IMR-90 (cell line): ENCODE results near the gene MDC1. TPM values are rescaled to one million over a fixed set of nuclear protein-coding genes. Genes with fewer than 3 reads are reported as not detected.

Source experiments
- ATAC-seq: fragments of 200-7000 bp; cut with Tn5 transposase; 2 replicates; pipeline ENCODE4 v1.9.1; 2020; ENCODE audit warnings: low read depth, mild to moderate bottlenecking, moderate library complexity
- BruUV-seq: library from RNA; stranded (reverse); fragments of 400-500 nt; replicated peaks from 2 replicates; lab custom pipeline; 2021; lab: Mats Ljungman, UMichigan
- CTCF ChIA-PET: fragments of 300-600 bp; formaldehyde crosslinking; extraction: SDS; loops from one replicate; lab custom pipeline; 2021; ENCODE audit warnings: antibody characterized with exemption; lab: Yijun Ruan, JAX
- POLR2A ChIA-PET: fragments of 300-600 bp; sonication (Branson Sonifier 250); formaldehyde crosslinking; loops from one replicate; lab custom pipeline; 2022; ENCODE audit warnings: antibody characterized with exemption; ENCODE audit not compliant: unreplicated experiment; lab: Charles Lee
- DNase-seq: peaks from one replicate; pipeline ENCODE4 v3.0.0; 2013
- H2AFZ ChIP-seq: replicated peaks from 2 replicates; pipeline ENCODE3; 2013; ENCODE audit warnings: low read length, mild to moderate bottlenecking; ENCODE audit not compliant: poor library complexity
- H2AK5ac ChIP-seq: 2 replicates; pipeline ENCODE4 v1.6.1; 2013; ENCODE audit warnings: low read depth, low read length, inconsistent platforms
- H2AK9ac ChIP-seq: replicated peaks from 2 replicates; pipeline ENCODE3; 2013; ENCODE audit warnings: mild to moderate bottlenecking, low read depth, low read length, moderate library complexity; ENCODE audit not compliant: poor library complexity
- H2BK120ac ChIP-seq: 2 replicates; pipeline ENCODE4 v1.6.1; 2013; ENCODE audit warnings: low read depth, low read length, inconsistent platforms
- H2BK15ac ChIP-seq: 3 replicates; pipeline ENCODE4 v1.6.1; 2013; ENCODE audit warnings: low read depth, low read length, inconsistent platforms
- H2BK20ac ChIP-seq: 2 replicates; pipeline ENCODE4 v1.6.1; 2013; ENCODE audit warnings: low read depth, mild to moderate bottlenecking, inconsistent platforms, low read length, moderate library complexity
- H2BK5ac ChIP-seq: 2 replicates; pipeline ENCODE4 v1.6.1; 2013; ENCODE audit warnings: mild to moderate bottlenecking, low read depth, low read length, inconsistent platforms; ENCODE audit not compliant: poor library complexity, severe bottlenecking
- H3K14ac ChIP-seq: replicated peaks from 2 replicates; pipeline ENCODE4 v1.6.1; 2013; ENCODE audit warnings: low read depth, low read length, inconsistent platforms
- H3K18ac ChIP-seq: 2 replicates; pipeline ENCODE4 v1.6.1; 2013; ENCODE audit warnings: low read depth, low read length, control low read depth
- H3K23ac ChIP-seq: 2 replicates; pipeline ENCODE4 v1.6.1; 2013; ENCODE audit warnings: low read depth, low read length, inconsistent platforms
- H3K27ac ChIP-seq: 2 replicates; pipeline ENCODE4 v1.5.1; 2013; ENCODE audit warnings: mild to moderate bottlenecking, control low read depth, low read length; ENCODE audit not compliant: insufficient read depth
- H3K27me3 ChIP-seq: 2 replicates; pipeline ENCODE4 v1.6.1; 2013; ENCODE audit warnings: low read length; ENCODE audit not compliant: control insufficient read depth, insufficient read depth
- H3K36me3 ChIP-seq: 2 replicates; pipeline ENCODE4 v1.6.1; 2013; ENCODE audit warnings: low read length, mixed read lengths; ENCODE audit not compliant: control insufficient read depth, insufficient read depth
- H3K4ac ChIP-seq: 2 replicates; pipeline ENCODE4 v1.6.1; 2013; ENCODE audit warnings: low read depth, low read length, inconsistent platforms
- H3K4me1 ChIP-seq: 2 replicates; pipeline ENCODE4 v1.6.1; 2013; ENCODE audit warnings: low read length, mixed read lengths; ENCODE audit not compliant: control insufficient read depth, insufficient read depth
- H3K4me2 ChIP-seq: 2 replicates; pipeline ENCODE4 v1.6.1; 2013; ENCODE audit warnings: low read depth, mild to moderate bottlenecking, control low read depth, low read length, moderate library complexity
- H3K4me3 ChIP-seq: 2 replicates; pipeline ENCODE4 v1.5.1; 2013; ENCODE audit warnings: low read depth, mild to moderate bottlenecking, control low read depth, low read length, moderate library complexity; ENCODE audit not compliant: insufficient read depth
- H3K56ac ChIP-seq: 2 replicates; pipeline ENCODE4 v1.6.1; 2013; ENCODE audit warnings: low read length, inconsistent platforms; ENCODE audit not compliant: insufficient read depth; ENCODE audit errors: extremely low read depth
- H3K79me1 ChIP-seq, 2 experiments: 2 replicates each; pipeline ENCODE4 v1.6.1; 2013; ENCODE audit warnings: low read length in 2 of 2, inconsistent platforms in 1 of 2, low read depth in 1 of 2
- H3K9ac ChIP-seq: 2 replicates; pipeline ENCODE4 v1.6.1; 2013; ENCODE audit warnings: low read depth, low read length, control low read depth
- H3K9me1 ChIP-seq: 2 replicates; pipeline ENCODE4 v1.6.1; 2013; ENCODE audit warnings: low read length, inconsistent platforms; ENCODE audit not compliant: insufficient read depth
- H3K9me3 ChIP-seq: 2 replicates; pipeline ENCODE4 v1.6.1; 2013; ENCODE audit warnings: low read length; ENCODE audit not compliant: control insufficient read depth, insufficient read depth
- H4K20me1 ChIP-seq: 2 replicates; pipeline ENCODE4 v1.6.1; 2013; ENCODE audit warnings: low read length, inconsistent platforms; ENCODE audit not compliant: insufficient read depth
- H4K5ac ChIP-seq: 2 replicates; pipeline ENCODE4 v1.6.1; 2013; ENCODE audit warnings: mild to moderate bottlenecking, low read depth, low read length, control low read depth
- H4K8ac ChIP-seq, 2 experiments: 2 replicates each; pipeline ENCODE4 v1.6.1; 2013; ENCODE audit warnings: low read depth in 2 of 2, low read length in 2 of 2, control low read depth in 1 of 2, inconsistent platforms in 1 of 2
- H4K91ac ChIP-seq: 2 replicates; pipeline ENCODE4 v1.6.1; 2013; ENCODE audit warnings: low read depth, low read length, inconsistent platforms; ENCODE audit not compliant: insufficient read depth
- BHLHE40 ChIP-seq: fragments of 150-350 bp; IDR thresholded peaks from 2 replicates; pipeline ENCODE4 v1.6.1; 2016; ENCODE audit warnings: mild to moderate bottlenecking, low read depth, low read length
- MAZ ChIP-seq: IDR thresholded peaks from 2 replicates; pipeline ENCODE4 v1.6.1; 2012; ENCODE audit warnings: low read depth, mild to moderate bottlenecking, low read length, improper control_type of control experiment, moderate library complexity, borderline replicate concordance
- WGBS, 2 experiments: methylation state at CpG; one replicate each; pipeline versions ENCODE4 v1.1.5 to v1.1.7; 2013; ENCODE audit warnings: missing lambda C conversion rate in 2 of 2; ENCODE audit not compliant: insufficient read length in 1 of 2; ENCODE audit errors: extremely low coverage in 2 of 2; 5-methylcytosine and 5-hydroxymethylcytosine counted together
- dilution Hi-C: fragments of 300-500 bp; cut with HindIII; formaldehyde crosslinking; loops from one replicate; pipeline ENCODE4 v1.14.3; 2018; ENCODE audit warnings: low sequenced_read_pairs; ENCODE audit not compliant: unreplicated experiment
- in situ Hi-C: fragments of 300-500 bp; cut with MboI; formaldehyde crosslinking; loops from 3 replicates; pipeline ENCODE4 v1.14.3; 2019; ENCODE audit warnings: low sequenced_read_pairs, inconsistent platforms, mixed read lengths
- intact Hi-C: fragments of 100-400 bp; cut with micrococcal nuclease; formaldehyde crosslinking; loops from 2 replicates; pipeline ENCODE4 v1.10.0; 2022
- polyA plus RNA-seq, 3 experiments: library from polyadenylated mRNA; depleted of rRNA; stranded (reverse); fragments of >200 nt; gene quantifications; 2 replicates each; pipeline ENCODE4 v1.2.3, GENCODE V29; 2012; ENCODE audit warnings: low replicate concordance in 1 of 3
- total RNA-seq: library from RNA; depleted of rRNA; stranded (reverse); fragments of >200 nt; gene quantifications from 2 replicates; pipeline ENCODE4 v1.2.3, GENCODE V29; 2012

MDC1 gene
- total and polyA plus RNA-seq, 2 of the 4 experiments (the other 2 are of a cell fraction): 4.5 to 12.1 TPM

DNA sequence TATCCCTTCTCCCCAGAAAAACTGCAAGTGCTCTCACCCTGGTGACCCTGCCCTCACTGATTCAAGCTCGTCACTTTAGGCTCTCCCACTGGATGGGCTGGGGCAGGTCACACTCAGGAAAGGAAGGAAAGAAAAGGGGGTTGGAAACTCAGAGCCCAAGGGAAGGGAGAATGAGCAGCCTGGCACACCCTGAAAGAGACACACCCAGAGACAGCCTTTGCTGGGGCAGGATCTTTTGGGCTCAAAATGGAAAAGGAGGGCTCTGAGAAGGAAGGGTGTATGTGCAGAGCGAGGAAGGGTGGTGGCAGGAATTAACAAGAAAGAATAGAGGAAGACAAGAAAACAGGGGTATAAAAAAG is 33.1 kb downstream of the MDC1 start:
- TF ChIP-seq MAZ (0 out of 2 replicates have a peak, but pooled peaks have one; percentile 17), BHLHE40 (no peak)
- Histone ChIP-seq H3K4me1 (peaks cover 23% of the 10 kb centered on the region), H3K27ac (peak overlapping the region; percentile 100), H2BK15ac (peak overlapping the region; percentile 96; the same call in 2 of the 3 replicates), H2AK5ac (peak overlapping the region; percentile 98), H4K20me1 (peaks cover 70% of the 10 kb centered on the region), H3K4ac (peak overlapping the region; percentile 98), H2BK20ac (peak overlapping the region; percentile 32; the same call in 1 of the 2 replicates), H2AK9ac (peak overlapping the region; percentile 95), H3K79me1 (peaks cover 10 to 38% of the 10 kb centered on the region in 2 experiments; a peak in 3 of 4 replicates), H2BK5ac (peak overlapping the region; percentile 96), H4K5ac (peak overlapping the region; percentile 61), H3K9ac (peak overlapping the region; percentile 100), H4K8ac (peak overlapping the region; percentile 90 to 96), H4K91ac (peak overlapping the region; percentile 99), H3K9me1 (peaks cover 2% of the 10 kb centered on the region; the same call in 1 of the 2 replicates), H3K18ac (peak overlapping the region; percentile 92), H3K14ac (peak overlapping the region; percentile 100), H3K4me2 (peak overlapping the region; percentile 96), H2BK120ac (peak overlapping the region; percentile 88), H3K36me3 (peaks cover 44% of the 10 kb centered on the region), H3K23ac (peak overlapping the region; percentile 100), H3K4me3 (peak overlapping the region; percentile 97), H3K27me3 (no peaks in the 10 kb centered on the region), H2AFZ (no peak overlapping the region), H3K56ac (peak overlapping the region; percentile 100), H3K9me3 (no peaks in the 10 kb centered on the region)
- 18% methylated on average over 1 of the region's 2 CpGs; no CpG with 5 or more reads in 1 of the 2 experiments for WGBS, 2 experiments
- DNase-seq: no peak
- no peak for ATAC-seq
- BruUV-seq: no TSS peak
- intact Hi-C loops (loop anchor here (5.0 kb wide), 1 partner anchor 403 kb away; no protein-coding TSS in a partner anchor), dilution Hi-C loops (no loop called here), in situ Hi-C loops (loop anchor here (5.0 kb wide), 1 partner anchor 38 kb away; the partner anchor contains the start of gene TUBB)
- CTCF ChIA-PET: no interaction called here
- POLR2A ChIA-PET: interaction anchor here (0.5 to 1.2 kb wide), 3 partner anchors 37 to 94 kb away, joined by 3 to 10 read pairs (median 6); no protein-coding TSS in a partner anchor
